GM10266 (cell line): ENCODE data around the gene PLEKHA6.
"Not testable (repeated sequence)": the region's sequence is repeated elsewhere in the genome, so short reads cannot be mapped to it uniquely, and the experiment has no call there.

Experiments
- DNase-seq: peaks from one replicate; pipeline ENCODE4 v3.0.0; 2012; ENCODE audit errors: extremely low spot score
- TF ChIP-seq, protein P1 (sequence below): IDR thresholded peaks from 2 replicates; pipeline ENCODE4 v1.5.1; 2012; ENCODE audit warnings: mild to moderate bottlenecking, low read depth; ENCODE audit not compliant: control insufficient read depth, insufficient read depth; ENCODE audit errors: missing control alignments

The PLEKHA6 gene

DNA sequence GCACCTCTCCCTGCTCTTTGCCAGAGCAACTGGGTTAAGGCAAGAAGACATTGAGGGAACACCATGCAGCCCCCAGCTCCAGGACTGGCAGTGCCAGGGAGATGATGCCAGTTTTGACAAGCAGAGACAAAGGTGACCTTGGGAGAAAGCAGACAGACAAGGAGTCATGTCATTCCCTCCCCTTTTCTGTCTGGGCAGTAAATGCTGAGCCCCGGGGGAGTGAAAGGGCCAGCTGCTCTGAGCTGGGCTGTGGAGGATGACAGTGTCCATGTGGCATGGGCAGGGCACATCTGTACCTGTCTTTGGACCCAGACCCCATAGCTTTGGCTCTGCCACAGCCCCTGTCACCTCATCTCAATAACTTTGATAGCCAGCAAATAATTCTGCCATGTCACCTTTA is 24.2 kb downstream of the PLEKHA6 start:
- TF ChIP-seq, protein P1, sequence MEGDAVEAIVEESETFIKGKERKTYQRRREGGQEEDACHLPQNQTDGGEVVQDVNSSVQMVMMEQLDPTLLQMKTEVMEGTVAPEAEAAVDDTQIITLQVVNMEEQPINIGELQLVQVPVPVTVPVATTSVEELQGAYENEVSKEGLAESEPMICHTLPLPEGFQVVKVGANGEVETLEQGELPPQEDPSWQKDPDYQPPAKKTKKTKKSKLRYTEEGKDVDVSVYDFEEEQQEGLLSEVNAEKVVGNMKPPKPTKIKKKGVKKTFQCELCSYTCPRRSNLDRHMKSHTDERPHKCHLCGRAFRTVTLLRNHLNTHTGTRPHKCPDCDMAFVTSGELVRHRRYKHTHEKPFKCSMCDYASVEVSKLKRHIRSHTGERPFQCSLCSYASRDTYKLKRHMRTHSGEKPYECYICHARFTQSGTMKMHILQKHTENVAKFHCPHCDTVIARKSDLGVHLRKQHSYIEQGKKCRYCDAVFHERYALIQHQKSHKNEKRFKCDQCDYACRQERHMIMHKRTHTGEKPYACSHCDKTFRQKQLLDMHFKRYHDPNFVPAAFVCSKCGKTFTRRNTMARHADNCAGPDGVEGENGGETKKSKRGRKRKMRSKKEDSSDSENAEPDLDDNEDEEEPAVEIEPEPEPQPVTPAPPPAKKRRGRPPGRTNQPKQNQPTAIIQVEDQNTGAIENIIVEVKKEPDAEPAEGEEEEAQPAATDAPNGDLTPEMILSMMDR: no peak
- no peak for DNase-seq

DNA sequence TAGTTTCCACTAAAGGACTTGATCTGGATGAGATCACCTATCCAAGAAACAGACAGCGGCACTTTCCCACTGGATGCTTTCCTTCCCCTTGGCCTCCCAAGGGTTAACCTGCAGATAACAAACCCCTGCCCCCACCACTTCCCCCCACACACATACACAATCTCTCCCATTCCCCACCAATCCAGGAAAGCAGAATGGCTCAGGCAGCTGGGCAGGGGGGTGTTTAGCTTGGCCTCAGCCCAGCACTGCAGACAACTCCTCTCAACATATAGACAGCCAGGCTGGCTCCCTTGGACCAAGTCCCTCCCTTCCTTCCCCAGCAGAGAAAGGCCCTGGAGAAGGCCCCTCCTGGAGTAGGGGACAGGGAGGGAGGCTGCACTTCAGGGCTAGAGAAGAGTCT is 24.6 kb downstream of the PLEKHA6 start:
- TF ChIP-seq, protein P1: no peak
- DNase-seq: no peak

DNA sequence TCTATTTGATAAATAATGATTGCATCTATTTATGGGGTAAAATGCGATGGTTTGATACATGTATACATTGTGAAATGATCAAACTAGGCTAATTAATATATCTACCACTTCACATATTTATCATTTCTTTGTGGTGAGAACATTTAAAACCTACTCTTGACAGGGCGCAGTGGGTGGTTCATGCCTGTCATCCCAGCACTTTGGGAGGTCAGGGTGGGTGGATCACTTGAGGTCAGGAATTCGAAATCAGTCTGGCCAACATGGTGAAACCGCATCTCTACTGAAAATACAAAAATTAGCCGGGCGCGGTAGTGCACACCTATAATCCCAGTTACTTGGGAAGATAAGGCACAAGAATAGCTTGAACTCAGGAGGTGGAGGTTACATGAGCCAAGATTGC is 25.3 kb downstream of the PLEKHA6 start:
- TF ChIP-seq, protein P1: no peak
- DNase-seq: no peak

DNA sequence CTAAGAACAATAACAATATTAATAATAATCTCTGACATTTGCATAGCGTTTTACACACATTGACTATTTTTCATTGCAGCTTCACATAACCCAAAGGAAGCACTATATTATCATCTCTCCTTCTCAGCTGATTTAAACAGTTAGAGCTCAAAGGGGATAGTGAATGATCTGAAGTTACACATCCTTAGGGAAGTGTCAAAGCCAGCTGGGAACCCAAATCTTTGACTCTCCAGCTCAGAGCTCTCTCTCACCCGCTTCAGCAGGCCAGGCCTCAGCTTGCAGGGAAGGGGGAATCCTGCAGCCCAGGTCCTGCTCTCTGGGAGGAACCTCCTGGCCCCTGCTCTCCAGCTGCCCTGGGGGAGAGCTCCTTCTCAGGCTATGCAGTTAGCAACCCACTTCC is 26.3 kb downstream of the PLEKHA6 start:
- no peak for DNase-seq
- TF ChIP-seq, protein P1: no peak

DNA sequence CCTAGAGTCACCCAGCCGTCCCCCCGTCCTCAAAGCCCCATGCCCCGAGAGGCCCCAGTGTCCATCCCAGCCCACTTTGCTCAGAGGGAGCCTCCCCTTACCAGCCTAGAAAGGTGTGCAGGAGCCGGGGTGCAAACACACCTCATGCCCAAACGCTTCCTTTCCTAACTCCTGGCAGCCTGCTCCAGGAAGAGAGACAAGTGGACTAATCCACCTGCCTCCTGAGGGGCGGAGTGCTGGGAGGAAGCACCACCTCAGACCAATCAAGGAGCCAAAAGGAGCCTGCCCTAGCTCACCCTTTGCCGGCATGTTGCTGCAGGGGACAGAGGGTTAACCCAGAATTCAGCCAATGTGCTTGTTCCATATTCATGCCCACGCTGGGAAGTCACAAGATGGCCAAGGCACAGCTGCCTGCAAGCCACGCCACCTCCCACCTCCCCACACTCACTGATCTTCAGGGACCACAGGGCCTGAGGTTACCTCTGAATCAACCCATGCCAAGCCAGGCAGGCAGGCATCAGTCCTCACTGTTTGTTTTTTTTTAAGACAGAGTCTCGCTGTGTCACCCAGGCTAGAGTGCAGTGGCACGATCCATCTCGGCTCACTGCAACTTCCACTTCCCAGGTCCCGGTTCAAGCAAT is 27.8 kb downstream of the PLEKHA6 start:
- TF ChIP-seq, protein P1: no peak
- no peak for DNase-seq

DNA sequence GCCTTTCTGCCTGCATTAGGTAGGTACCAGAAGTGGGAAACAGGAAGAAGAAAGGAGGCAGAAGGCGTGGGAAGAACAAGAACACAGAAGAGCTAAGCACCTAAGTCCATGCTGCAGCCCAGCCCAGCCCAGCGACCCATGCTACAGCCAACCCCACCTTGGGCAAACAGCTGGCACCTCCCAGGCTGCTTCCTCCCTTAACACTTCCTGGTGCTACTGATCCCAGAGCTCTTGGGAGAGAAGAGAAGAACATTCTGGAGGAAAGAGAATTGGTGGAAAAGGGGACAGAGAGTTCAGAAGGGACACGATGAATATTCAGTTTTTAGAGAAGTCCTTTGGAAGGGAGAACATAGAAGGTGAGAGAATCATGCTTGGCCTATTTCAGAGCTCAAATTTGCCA is 28.5 kb downstream of the PLEKHA6 start:
- TF ChIP-seq, protein P1: no peak

DNA sequence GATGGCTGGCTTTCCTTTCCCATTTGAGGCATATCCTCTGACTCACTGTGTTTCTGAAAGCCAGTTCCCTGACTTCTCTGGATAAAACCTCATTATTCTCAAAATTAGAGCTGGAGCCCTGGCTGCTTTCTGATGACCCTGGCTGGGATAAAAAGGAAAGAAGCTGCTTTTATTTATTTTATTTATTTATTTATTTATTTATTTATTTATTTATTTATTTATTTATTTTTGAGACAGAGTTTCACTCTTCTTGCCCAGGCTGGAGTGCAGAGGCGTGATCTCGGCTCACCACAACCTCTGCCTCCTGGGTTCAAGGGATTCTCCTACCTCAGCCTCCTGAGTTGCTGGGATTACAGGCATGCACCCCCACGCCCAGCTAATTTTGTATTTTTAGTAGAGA is 31.9 kb downstream of the PLEKHA6 start:
- DNase-seq: not testable (repeated sequence)

More for the DNA sequence above, 28.5 kb downstream of the PLEKHA6 start:
- DNase-seq: no peak

DNA sequence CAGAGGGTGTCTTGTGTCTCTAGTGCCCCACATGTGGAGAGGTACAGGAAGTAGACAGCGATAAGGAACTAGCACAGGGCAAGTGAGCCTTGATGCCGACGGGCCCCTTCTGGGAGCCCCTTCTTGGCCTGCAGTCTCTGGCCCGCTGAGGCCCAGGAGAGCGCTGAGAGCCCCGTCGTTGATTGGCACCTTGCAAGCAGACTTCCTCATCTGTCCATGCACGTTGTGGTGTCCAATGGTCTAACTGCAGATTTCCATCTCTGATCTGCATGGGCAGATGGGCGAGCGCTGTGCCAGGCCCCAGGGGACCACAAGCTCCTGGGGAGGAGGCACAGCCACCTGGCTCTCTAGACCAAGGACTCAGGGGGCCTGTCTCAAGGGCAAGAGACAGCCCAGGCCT is 32.4 kb downstream of the PLEKHA6 start:
- TF ChIP-seq, protein P1: no peak
- DNase-seq: no peak
